Uterus (tissue), 4 donors: Measurements from ENCODE around the gene OGFR. TPM values are rescaled to one million over a fixed set of nuclear protein-coding genes. Genes with fewer than 3 reads are reported as not detected.

ENCODE experiments used
- DNase-seq, 2 donors: peaks; one replicate each; pipeline ENCODE4 v3.0.0-alpha.2; 2019 to 2020
- H3K27ac ChIP-seq, 2 donors: fragments of 200-600 bp; sonication (generic); 1 replicate in 1 of 2; 2 replicates in 1 of 2; pipeline ENCODE4 v1.5.1; 2016 to 2018
- H3K27me3 ChIP-seq, 2 donors: fragments of 200-600 bp; sonication (generic); one replicate each; pipeline ENCODE4 v1.5.1; 2018 to 2019; ENCODE audit warnings: control low read depth in 1 of 2
- H3K36me3 ChIP-seq, 2 donors: fragments of 200-600 bp; sonication (generic); one replicate each; pipeline ENCODE4 v1.5.1; 2019; ENCODE audit warnings: control low read depth in 1 of 2
- H3K4me1 ChIP-seq, 2 donors: fragments of 200-600 bp; sonication (generic); one replicate each; pipeline ENCODE4 v1.5.1; 2018 to 2019; ENCODE audit warnings: control low read depth in 1 of 2
- H3K4me3 ChIP-seq, 2 donors: fragments of 200-600 bp; sonication (generic); 1 replicate in 1 of 2; 2 replicates in 1 of 2; pipeline ENCODE4 v1.5.1; 2018 to 2019; ENCODE audit warnings: mild to moderate bottlenecking in 1 of 2
- H3K9me3 ChIP-seq, 2 donors: fragments of 200-600 bp; sonication (generic); one replicate each; pipeline ENCODE4 v1.5.1; 2019; ENCODE audit warnings: control low read depth in 1 of 2
- CTCF ChIP-seq, 4 experiments: fragments of 200-600 bp in 2 of 4; fragments of 450-650 bp in 2 of 4; sonication (generic) in 2 of 4; IDR thresholded peaks; one replicate each; pipeline ENCODE4 v1.5.1; 2016 to 2019; ENCODE audit warnings: antibody characterized with exemption in 4 of 4, mild to moderate bottlenecking in 2 of 4, moderate library complexity in 1 of 4
- POLR2A ChIP-seq, 2 donors: fragments of 450-650 bp; IDR thresholded peaks; one replicate each; pipeline ENCODE4 v1.6.1; 2016; ENCODE audit warnings: antibody characterized with exemption in 2 of 2, mild to moderate bottlenecking in 1 of 2, moderate library complexity in 1 of 2
- intact Hi-C: fragments of 100-400 bp; cut with DNase I; formaldehyde crosslinking; loops from one replicate; pipeline ENCODE4 v1.15.1; 2023; ENCODE audit warnings: low total_unique reads
- total RNA-seq, 4 donors: library from RNA; depleted of rRNA in 3 of 4; stranded (reverse); fragments of >200 nt in 3 of 4; gene quantifications; one replicate each; pipeline versions ENCODE4 v1.1.0 to v1.2.4, GENCODE V29; 2014 to 2023
- donor health status: DM: yes; HTN: yes; CAD: no.

The OGFR gene
- total RNA-seq, 4 donors from 2014 or later = 16.5 to 48.7 (median 31.2) TPM

- no peak overlapping the region for H3K27ac ChIP-seq
- no peaks in the 10 kb centered on the region for H3K27me3 ChIP-seq
- H3K9me3 ChIP-seq = no peaks in the 10 kb centered on the region
- no peak overlapping the region for H3K4me3 ChIP-seq
- no peaks in the 10 kb centered on the region for H3K4me1 ChIP-seq
- DNase-seq = no peak
- no peaks in the 10 kb centered on the region for H3K36me3 ChIP-seq
- TF ChIP-seq POLR2A (IDR thresholded peaks at IDR 0.05) = no peak
- TF ChIP-seq CTCF (IDR thresholded peaks at IDR 0.05) = no peak
- intact Hi-C loops = loop anchor here (10.0 kb wide), 1 partner anchor 94 kb away; no protein-coding TSS in a partner anchor
These were observed 25.8 kb upstream of the OGFR start for GRCh38 chr20:62778601-62779416.

GRCh38 chr20:62779417-62779685 is 25.3 kb upstream of the OGFR start:
- no peaks in the 10 kb centered on the region for H3K27me3 ChIP-seq
- no peaks in the 10 kb centered on the region for H3K4me1 ChIP-seq
- no peaks in the 10 kb centered on the region for H3K9me3 ChIP-seq
- H3K27ac ChIP-seq = no peak overlapping the region
- DNase-seq = no peak
- intact Hi-C loops = loop anchor here (10.0 kb wide), 1 partner anchor 95 kb away; no protein-coding TSS in a partner anchor
- H3K36me3 ChIP-seq = no peaks in the 10 kb centered on the region
- TF ChIP-seq POLR2A (IDR thresholded peaks at IDR 0.05) (no peak), CTCF (IDR thresholded peaks at IDR 0.05) (no peak)
- H3K4me3 ChIP-seq = no peak overlapping the region

GRCh38 chr20:62780204-62780603 is 24.4 kb upstream of the OGFR start:
- no peak for DNase-seq
- Histone ChIP-seq H3K36me3 (no peaks in the 10 kb centered on the region), H3K9me3 (no peaks in the 10 kb centered on the region), H3K4me1 (no peaks in the 10 kb centered on the region), H3K27ac (no peak overlapping the region), H3K4me3 (no peak overlapping the region), H3K27me3 (no peaks in the 10 kb centered on the region)
- intact Hi-C loops = loop anchor here (10.0 kb wide), 1 partner anchor 275 kb away; no protein-coding TSS in a partner anchor
- TF ChIP-seq CTCF (IDR thresholded peaks at IDR 0.05) = no peak
- no peak for TF ChIP-seq POLR2A (IDR thresholded peaks at IDR 0.05)

DNA sequence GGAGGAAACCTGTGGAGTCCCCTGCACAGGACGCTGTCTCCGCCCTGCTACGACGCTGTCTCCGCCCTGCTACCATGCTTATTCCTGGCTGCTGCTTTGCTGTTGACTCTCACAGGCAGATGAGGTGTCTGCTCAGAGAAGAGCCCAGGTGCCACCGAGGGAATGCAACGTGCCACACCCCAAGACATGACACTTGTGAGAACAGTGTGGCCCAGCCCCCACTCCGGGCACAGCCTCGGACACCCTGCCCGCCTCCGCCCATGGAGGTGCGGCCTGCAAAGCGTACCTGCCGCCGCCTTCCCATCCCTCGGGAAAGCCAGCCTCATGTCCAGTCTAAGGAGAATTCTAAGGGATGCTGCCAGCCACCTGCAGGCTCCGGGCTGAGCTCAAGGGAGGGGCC is 23.9 kb upstream of the OGFR start:
- no peaks in the 10 kb centered on the region for H3K36me3 ChIP-seq
- intact Hi-C loops = loop anchor here (10.0 kb wide), 1 partner anchor 276 kb away; no protein-coding TSS in a partner anchor
- H3K9me3 ChIP-seq = no peaks in the 10 kb centered on the region
- no peak overlapping the region for H3K27ac ChIP-seq
- H3K4me3 ChIP-seq = no peak overlapping the region
- H3K4me1 ChIP-seq = no peaks in the 10 kb centered on the region
- no peak for DNase-seq
- TF ChIP-seq CTCF (IDR thresholded peaks at IDR 0.05) (no peak), POLR2A (IDR thresholded peaks at IDR 0.05) (no peak)
- H3K27me3 ChIP-seq = no peaks in the 10 kb centered on the region

DNA sequence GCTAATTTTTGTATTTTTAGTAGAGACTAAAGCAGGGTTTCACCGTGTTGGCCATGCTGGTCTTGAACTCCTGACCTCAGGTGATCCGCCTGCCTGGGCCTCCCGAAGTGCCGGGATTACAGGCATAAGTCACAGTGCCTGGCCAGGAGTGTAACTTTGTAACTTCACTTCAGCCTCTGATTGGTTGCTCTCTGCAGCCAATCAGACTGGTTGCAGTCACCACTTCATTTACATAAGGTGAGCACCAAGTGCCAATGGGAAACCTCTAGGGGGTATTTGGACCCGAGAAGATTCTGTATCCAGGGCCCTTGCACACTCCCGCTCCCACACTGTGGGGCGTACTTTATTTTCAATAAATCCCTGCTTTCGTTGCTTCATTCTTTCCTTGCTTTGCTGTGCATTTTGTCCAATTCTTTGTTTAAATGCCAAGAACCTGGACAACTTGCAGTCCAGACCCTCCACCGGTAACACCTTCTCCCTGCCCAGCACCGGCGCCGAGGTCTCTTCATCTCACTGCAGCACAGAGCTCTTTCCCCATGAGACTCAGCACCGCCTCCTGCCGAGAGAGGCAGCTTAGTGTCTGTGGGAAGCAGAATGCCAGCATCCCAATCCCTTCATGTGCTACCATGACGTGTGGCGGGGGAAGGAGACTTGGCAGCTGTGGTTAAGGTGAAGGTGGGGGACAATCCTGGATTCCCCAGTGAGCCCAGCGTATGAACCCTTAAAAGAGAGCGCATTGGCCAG is 22.3 kb upstream of the OGFR start:
- no peaks in the 10 kb centered on the region for H3K36me3 ChIP-seq
- intact Hi-C loops = loop anchor here (10.0 kb wide), 1 partner anchor 278 kb away; no protein-coding TSS in a partner anchor
- H3K27me3 ChIP-seq = no peaks in the 10 kb centered on the region
- H3K27ac ChIP-seq = no peak overlapping the region
- H3K4me3 ChIP-seq = no peak overlapping the region
- DNase-seq = no peak
- H3K9me3 ChIP-seq = no peaks in the 10 kb centered on the region
- no peaks in the 10 kb centered on the region for H3K4me1 ChIP-seq
- no peak for TF ChIP-seq POLR2A (IDR thresholded peaks at IDR 0.05)
- TF ChIP-seq CTCF (IDR thresholded peaks at IDR 0.05) = no peak
